MV-4-11 (cell line): ENCODE measurements around the gene SMIM5.
"Not testable (repeated sequence)": the region's sequence is repeated elsewhere in the genome, so short reads cannot be mapped to it uniquely, and the experiment has no call there.

Source experiments
- DNase-seq: peaks from one replicate; lab custom pipeline; 2025; lab: John Stamatoyannopoulos, UW

Gene SMIM5

DNA sequence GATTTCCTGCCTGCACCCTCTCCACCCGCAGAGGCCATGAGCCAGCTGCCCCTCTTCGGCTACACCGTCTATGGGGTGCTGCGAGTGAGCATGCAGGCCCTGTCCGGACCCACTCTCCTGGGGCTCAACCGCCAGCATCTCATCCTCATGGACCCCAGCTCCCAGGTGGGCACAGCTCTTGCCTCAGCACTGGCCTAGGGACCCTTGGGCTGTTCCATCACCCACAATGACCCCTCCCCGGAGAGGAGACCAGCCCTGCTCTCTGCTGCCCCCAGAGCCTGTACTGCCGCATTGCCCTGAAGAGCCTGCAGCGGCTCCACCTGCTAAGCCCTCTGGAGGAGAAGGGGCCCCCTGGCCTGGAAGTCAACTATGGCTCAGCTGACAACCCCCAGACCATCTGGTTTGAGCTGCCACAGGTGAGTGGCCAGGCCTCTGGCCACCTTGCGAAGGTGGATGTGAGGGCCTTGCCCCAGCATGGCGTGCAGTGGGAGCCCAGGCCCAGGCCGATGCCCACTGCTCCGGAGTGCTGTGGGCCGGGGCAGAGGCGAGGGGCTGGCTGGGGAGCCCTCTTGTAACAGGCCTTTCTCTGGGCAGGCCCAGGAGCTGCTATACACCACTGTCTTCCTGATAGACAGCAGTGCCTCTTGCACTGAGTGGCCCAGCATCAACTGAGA, 7.3 kb upstream of the SMIM5 start:
- DNase-seq, result no peak

DNA sequence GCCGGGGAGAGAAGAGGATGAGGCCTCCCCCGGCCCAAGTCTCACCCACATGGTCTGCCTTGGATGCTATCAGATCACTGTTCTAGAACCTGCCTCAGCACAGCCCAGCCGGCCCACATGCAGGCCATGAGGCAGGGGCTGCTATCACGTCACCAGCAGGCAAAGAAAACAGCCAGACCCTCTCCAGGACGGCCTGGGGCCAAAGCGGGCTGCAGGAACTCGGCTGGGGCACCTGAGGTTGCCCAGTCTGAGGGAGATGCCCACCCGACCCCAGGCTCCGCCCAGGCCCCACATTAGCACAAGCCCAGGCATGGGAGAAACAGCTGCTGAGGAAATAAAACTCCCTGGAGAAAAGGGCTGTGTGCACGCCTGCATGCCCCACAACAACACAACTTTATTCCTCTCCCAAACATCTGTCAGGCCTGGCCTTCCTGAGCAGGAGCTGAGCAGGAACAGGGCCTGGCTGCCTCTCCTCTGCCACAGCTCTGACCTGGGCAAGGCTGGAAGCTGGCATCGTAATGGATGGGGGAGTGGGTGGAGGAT, 6.7 kb upstream of the SMIM5 start:
- DNase-seq, result no peak

DNA sequence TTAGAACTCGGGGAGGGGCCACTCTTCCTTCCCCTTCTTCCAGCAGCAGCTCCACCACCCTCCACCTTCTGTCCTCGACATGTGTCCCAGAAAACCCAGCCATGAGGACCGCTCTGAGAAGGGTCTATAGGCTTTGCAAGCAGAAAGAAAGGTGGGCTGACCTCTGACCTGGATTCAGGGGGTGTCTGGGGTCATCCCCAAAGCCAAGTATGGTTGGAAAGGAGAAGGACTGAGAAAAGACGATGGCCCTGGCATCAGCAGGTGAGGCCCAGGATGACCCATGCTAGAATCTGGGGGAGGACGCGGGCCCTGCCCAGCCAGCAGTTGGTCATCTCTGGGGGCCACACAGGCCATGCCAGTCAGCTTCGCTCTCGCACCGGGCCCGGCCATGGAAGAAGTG, 6.1 kb upstream of the SMIM5 start:
- DNase-seq, result no peak

DNA sequence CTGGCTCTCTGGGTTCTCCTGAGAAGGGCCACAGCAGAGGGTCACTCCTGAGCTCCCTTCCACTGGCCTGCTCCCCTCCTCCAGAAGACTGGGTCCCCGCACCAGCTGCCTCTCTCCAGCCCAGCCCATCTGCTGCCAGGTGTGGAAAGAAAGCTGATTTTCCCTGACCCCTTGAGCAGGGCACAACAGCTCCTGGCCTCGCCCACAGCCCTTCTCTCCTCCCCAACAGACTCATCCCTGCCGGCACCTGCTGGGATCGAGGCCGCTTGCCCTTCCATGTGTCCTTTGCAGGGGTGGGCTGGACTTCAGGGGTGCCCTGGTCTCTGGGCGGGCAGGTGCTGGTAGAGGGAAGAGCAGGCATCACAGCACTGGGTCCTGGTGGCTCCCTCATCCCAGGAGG, 4.8 kb upstream of the SMIM5 start:
- no peak for DNase-seq

DNA sequence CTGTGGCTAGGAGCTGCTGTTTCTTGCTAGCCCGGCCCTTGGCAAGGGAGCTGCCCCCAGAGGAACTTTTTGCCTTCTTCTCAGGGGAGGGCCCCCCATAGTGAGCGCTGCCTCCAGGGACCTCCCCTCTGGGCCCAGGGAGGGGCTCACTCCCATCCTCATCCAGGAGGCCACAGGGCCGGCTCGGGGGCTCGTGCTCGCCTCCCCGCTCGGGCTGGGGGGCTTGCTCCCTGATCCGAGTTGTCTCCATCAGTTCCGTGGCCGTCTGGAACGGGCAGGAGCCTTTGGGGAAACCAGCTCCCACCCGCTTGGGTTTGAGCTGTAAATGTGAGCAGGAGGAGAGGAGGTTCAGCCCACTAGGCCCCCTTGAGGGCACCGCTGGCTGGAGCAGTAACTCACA, 4.1 kb upstream of the SMIM5 start:
- no peak for DNase-seq

DNA sequence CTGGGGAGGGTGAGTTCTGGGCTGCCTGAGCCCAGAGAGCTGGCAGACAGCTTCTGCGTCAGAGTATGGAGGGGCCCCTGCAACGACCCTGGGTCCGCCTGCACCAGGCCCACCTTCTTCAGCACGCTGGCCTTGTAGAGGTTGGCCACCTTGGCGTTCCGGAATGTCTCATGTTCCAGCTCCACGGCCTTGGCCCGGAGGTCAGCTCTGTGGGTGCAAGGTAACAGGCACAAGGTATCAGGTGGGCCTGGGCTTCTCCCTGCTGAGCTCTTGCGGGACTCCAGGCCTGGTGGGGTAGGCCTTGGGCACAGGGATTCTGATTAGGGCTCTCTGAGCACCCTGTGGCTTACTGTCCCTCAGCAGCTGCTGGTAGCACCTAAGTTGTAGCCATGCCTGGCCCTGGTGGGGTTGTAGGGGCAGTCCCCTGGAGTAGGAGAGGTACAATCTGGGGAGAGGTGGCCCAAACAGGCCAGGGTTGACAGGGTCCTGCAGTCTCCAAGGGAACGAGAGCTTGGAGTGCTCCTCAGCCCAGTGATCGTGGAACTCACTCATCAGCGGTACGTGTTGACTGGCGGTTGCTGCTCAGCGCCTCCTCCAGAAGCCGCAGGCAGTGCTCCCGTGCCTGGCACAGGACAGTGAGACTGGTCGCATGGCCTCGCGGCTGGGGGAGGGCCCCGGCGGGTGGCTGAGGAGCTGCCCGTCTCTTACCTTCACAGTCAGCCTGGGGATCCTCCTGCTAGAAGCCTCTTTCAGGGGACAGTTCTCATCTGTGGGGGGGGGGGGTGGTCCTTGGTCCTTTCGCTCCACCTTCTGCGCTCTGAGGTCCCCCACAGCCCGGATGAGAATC, 2.9 kb upstream of the SMIM5 start:
- DNase-seq, result no peak

DNA sequence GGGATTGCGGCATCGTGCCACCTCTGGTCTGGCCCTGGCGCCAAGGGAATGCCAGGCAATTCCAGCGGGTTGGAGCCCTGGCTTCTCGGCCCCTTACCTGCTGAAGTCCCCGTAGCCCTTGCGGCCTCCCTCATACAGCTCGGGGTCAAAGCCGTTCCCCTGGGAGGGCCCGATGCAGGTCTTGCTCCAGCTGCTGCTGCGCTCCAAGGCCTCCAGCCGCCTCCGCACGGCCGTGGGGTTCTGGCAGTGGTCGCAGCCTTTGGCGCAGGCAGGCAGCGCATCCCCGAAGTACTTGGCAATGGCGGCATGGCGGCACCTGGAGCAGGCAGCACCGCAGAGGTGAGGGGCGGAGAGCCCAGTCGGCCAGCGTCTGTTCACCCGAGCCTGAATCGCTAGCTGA, 1.9 kb upstream of the SMIM5 start:
- no peak for DNase-seq

DNA sequence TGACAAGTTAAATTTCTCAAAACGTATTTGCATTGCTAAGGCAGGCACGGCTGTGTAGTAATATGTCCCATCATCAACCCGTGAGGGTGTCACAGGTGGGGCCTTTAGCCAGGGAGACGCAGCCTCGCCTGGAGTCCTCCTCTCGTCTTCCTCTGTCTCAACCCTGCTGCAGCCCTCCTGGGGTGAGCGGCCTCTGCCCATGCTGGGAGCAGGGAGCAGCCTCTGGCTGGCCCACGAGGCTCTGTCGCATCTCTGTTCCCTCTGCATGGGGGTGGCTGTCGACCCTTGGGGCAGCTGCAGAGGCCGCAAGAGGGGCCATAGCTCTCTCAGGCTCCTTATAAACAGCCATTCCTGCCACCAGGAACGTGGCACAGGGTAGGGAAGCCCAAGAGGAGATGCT, 806 bp upstream of the SMIM5 start:
- no peak for DNase-seq

DNA sequence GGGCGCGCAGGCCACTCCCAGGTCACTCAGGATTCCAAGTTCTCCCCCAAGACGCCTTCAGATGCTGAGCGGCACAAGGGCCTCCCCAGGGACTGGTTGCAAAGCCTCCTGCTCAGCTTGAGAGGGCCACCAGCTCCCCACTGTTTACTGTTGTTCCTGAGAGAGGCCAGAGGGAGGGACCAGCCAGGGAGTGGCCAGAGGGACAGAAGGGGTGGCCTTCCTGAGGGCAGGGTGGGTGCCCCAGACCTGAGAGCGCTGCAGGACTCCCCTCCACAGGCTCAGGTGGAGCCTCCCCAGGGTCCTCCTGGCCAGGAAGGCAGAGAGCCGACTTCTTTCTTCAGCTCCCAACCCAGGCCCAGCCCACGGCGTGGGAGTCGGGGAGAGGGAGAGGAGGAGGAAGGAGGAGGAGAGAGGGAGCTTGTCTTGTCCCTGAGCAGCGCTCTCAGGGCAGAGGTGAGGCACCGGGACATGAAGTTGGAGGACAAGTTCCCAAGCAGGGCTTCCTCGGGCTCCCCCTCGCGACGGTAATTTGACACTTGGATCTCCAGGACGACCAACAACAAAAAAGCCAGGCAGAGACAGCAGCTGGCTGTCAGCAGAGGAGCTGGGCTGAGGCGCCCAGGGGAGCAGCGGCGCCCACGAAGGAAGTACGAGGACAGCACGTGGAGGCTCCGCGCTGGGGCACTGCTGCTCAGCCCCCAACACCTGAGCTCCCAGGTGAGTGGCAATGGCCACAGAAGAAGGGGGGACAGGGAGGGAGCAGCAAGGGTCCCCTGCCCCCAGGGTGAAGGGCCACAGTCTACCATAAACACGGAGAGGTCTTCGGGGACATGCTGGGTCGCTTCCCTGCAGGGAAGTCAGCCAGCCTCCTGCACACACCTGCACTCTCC, 497 bp downstream of the SMIM5 start:
- peak; percentile 84 for DNase-seq

DNA sequence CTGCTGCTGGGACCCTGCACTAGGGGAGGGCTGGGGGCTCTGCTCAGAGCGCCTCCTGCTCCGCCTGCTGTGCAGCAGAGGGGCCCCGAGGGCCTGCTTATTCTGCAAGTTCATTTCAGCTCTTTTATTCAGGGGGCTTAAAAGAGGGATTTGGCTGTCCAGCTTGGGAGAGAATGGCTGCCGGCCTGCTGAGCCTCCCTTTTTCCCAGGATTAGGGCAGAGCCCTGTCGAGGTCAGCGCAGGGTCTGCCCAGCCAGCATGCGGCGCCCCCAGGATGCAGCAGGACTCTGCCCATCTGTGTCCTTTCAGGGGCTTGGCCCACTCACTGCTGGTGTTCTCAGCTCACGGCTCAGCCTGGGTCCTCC, 1.1 kb downstream of the SMIM5 start:
- DNase-seq, result no peak

DNA sequence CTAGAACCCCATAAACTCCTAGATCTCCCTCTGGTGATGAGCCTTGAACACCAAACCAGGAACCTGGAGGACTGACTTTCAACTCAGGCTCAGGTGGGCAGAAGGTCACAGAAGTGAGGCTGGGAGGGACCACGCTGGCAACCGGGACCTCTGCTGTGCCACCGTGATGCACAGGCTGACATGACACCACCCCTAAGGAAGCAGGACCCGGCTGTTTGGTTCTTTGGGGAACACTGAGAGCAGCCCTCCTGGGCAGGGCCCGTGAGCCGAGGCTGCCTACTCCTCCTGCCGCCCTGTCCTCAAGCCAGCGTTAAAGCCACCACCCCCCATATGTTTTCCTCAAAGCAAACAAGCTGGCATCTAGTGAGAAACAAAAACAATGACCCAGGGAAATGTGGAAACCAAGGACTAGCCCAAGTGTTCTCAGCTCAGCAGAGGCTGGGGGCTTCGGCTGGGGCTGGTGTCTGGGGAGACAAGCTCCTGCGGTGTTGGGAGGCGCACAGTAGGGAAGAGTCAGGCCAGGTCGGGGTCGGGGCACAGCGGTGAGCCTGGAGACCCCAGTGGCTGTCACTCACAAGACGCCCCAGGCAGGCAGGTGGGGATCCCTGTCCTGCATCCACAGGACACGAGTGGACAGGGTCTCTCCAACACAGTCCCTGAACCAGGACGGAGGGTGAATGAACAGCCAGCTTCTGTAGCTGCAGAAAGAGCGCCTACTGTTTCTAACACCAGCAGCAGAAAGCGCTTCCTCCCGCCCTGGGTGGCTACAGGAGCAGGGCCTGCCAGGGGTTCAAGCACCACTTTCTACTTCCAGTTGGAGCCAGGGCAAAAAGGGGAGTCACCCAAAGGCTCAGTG, 1.7 kb downstream of the SMIM5 start:
- no peak for DNase-seq

DNA sequence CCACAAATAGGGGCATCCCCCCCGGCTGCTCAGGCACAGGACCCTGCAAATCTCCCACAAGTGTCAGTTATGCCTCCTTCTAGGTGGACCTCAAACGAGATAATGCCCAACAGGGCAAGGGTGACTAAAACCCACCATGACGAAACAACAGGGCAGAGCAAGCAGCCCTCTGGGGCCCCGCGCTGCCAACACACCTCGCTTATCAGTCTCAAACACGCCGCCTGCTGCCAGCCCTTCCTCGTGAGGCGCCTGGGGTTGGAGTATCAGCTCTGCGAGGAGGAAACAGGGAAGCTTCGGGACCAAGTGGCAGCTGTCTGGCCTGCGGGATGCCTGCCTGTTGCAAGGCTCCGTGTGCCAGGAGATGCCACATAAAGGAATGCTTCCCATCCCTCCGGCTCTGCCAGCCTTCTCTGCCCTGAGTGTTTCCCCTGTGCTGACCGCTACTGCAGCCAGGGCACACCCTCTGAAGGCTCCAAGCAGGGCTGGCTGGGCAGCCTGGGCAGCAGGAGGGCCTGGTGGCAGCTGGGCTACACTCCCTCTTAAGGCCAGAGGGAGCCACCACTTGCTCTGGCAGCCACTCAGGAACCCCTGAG, 2.5 kb downstream of the SMIM5 start:
- DNase-seq, result no peak

DNA sequence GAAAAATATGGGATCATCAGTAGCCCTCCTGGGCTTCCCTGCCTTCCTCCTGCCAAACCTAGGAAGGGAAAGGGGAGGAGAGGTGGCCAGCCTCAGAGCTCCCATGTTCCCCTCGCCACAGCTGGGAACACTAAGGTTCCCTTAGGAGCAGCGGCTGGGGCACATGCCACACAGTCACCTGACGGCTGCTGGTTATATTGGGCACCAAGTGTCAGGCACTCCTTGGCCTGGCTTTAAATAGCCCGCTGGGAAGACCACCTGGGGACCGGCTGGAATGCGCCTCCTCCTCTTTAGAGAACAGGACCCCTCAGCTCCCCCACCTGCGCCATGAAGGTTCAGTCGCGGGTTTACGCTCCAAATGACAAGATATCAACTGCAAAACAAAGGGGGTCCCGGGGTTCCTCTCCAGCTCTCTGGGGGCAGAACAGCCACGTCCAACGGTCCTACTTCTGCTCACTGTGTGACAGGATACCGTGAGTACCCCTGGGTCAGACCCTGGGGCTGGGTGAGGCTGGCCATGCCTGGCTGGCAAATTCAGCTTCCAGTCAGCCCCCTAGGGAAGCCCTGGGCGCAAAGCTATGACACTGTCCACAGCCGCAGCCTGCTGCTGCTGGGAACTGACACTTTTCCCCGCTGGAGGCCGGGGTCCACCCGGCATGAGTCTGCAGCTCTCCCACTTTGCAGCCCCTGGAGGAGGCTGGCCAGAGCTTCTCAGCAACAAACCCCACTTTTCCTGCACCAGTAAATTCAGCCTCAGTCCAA, 3.3 kb downstream of the SMIM5 start:
- DNase-seq, result no peak

DNA sequence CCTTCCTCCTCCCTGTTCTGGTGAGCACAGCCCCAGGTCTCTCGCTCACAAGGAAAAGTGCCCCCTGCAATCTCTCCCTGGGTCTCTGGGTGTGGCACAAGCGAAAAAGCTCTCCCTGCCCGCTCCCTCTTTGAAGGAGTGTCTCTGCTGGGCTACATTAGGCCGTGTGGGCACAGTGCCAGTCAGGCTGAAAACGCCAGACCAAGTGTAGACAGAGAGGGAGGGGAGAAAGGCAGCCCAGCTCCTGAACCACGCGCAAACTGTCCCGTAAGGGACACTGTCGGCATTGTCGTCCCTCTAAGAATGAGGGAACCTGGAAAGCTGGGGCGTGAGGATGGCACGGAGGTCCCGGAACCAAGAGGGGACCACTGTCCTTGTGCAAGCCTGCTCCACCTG, 3.9 kb downstream of the SMIM5 start:
- no peak for DNase-seq

DNA sequence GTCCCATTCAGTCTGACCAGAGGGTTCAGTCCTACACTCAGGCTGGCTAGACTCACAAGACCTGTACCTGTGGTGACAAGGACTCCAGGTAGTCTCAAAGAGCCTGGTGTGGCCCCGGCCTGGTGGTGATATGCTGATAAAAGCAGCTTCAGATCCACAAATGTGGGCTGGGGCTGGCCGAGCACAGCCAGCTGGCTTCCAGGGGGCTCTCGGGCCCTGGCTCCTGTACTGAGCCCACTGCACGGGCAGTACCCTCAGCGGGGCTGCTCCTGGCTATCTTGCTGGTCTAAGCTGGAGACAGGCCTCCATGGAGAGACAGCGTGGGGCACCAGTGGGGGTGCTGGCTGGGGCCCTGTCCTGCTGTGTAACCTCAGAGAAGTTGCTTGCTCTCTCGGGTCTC, 4.3 kb downstream of the SMIM5 start:
- no peak for DNase-seq

DNA sequence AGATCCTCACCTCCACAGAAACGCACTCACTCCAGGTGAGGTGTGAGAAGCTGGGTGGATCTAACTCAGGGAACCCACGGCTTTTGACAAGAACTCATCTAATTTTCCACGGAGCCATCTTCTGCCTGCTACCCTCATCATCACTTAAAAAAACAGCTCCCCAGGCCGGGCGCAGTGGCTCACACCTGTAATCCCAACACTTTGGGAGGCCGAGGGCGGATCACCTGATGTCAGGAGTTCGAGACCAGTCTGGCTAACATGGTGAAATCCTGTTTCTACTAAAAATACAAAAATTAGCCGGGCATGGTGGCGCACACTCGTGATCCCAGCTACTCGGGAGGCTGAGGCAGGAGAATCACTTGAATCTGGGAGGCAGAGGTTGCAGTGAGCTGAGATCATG, 4.8 kb downstream of the SMIM5 start:
- DNase-seq, result not testable (repeated sequence)

DNA sequence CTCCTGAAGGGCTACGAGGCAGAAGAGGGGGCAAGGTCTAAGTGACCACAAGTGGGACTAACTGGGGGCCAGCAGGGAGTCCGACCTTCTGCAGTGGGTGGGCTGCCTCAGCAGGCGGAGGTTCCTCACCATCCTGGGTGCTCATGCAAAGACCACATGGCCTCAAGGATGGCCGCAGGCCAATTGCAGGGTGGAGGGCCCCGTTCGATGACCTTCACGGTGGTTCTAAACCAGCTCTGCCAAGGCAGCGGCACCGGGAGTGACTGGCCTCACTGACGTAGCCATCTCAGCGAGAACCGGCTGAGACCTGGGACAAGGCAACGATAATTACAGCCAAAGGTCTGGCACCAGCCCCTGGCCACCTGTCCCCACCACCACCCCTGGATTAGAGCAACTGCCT, 5.7 kb downstream of the SMIM5 start:
- DNase-seq, result no peak

DNA sequence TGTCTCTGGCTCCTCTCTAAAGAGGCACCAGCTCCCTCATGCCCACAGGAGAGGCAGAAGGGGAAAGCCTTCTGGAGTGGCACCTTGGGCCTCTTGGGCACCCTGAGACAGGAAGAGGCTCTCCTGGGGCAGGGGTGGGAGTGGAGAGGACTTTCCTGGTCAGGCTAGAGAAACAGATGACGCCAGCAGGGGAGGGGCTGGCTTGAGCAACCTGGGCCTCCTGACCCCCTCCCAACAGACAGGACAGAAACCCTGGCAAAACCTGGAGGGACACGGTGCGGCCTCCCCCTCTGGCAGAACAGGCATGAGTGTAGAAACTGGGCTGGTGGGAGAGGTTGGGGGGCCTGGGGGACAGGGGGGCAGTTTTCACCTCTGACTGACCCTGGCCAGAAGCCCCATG, 6.1 kb downstream of the SMIM5 start:
- DNase-seq, result no peak

DNA sequence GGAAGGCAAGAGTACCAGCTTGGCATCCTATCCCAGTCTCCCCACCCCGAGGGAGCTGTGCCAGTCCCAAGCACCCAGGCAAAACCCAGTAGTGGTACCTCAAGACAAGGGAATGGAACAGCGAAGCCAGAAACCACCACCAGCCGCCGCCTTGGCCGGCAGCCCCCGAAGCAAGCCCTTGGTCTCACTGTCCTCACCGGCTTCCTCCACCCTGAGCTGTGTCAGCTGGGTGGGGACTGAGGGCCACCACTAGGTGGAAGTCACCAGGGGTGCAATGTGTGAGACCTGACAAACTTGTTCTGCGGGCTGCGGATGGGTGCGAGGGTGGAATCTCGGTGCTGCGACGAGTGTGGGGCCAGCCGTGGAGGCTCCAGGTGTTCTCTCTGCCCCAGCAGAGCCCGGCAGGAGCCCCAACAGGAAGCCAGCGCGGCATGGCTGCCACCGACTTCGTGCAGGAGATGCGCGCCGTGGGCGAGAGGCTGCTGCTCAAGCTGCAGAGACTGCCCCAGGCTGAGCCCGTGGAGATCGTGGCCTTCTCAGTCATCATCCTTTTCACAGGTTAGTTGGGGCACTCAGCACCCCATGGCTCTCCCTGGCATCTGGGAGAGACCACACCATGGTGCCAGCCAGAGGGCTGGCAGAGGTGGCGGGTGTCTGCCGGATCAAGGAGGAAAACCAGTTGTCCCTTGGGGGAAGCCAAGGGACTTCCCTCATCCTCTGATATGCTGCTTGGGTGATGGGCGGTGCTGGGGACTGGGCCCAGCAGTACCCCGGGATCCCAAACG, 6.7 kb downstream of the SMIM5 start:
- DNase-seq, result no peak
